GM12865 (cell line): ENCODE results near the gene DRC7.
A peak's percentile ranks its signal among the peaks of the same experiment; 100 is the strongest.

Experiments
- DNase-seq: peaks from one replicate; pipeline ENCODE4 v3.0.0; 2010; ENCODE audit warnings: low read depth
- H3K4me3 ChIP-seq: 2 replicates; pipeline ENCODE4 v1.5.1; 2011; ENCODE audit warnings: mild to moderate bottlenecking, low read depth, low read length, control low read depth
- CTCF ChIP-seq: IDR thresholded peaks from 2 replicates; pipeline ENCODE4 v1.5.1; 2011; ENCODE audit warnings: low read length, control low read depth, low read depth, inconsistent platforms; ENCODE audit not compliant: insufficient read depth; ENCODE audit errors: missing control alignments

Gene DRC7

GRCh38 chr16:57756424-57757325 lies 62.1 kb downstream of the DRC7 start:
- no peak for DNase-seq
- no peak overlapping the region for H3K4me3 ChIP-seq
- TF ChIP-seq CTCF = no peak

- peak; percentile 83 for DNase-seq
- no peak overlapping the region for H3K4me3 ChIP-seq
- TF ChIP-seq CTCF = peak; percentile 94
Observed at GRCh38 chr16:57757326-57757786, 62.8 kb downstream of the DRC7 start.

DNA sequence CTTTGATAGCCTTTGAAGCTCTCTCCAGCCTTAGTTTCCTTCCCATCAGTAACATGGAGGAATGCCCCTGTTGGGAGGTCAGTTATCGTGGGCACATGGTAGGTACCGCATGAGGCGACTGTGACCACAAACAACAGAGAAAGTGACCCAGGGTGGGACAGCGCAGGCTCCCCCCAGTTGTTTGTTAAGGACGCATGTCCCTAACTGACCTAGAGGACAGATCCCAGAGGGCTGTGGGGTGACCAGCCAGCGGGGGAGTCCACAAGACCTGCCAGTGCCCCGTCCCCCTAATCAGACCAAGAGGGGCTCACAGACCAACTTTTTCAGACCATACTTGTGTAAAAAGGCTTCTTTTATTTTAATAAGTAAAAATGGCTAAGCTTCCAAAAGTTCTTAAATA lies 63.3 kb downstream of the DRC7 start:
- no peak overlapping the region for H3K4me3 ChIP-seq
- TF ChIP-seq CTCF = no peak
- no peak for DNase-seq

GRCh38 chr16:57758331-57759117 lies 63.9 kb downstream of the DRC7 start:
- no peak overlapping the region for H3K4me3 ChIP-seq
- TF ChIP-seq CTCF = no peak
- no peak for DNase-seq

DNA sequence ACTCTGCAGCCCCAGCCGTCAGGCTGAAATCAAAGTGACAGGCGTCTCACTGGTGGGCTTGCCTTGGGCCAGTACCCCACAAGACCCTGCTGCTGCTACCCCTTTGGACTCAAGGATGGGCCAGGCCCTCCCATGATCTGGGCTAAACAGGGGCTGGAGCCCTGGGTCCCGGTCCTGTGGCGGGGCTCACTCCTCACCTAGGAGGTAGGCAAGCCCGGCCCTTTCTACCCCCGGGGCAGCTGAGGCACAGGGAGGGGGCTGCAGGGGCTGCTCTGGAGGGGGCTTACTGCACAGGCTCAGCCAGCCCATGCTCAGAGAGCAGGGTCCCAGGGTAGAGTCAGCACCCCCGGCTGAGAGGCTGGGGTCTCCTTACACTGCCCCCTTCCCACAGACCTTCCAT lies 64.5 kb downstream of the DRC7 start:
- TF ChIP-seq CTCF = no peak
- DNase-seq = no peak
- H3K4me3 ChIP-seq = no peak overlapping the region

DNA sequence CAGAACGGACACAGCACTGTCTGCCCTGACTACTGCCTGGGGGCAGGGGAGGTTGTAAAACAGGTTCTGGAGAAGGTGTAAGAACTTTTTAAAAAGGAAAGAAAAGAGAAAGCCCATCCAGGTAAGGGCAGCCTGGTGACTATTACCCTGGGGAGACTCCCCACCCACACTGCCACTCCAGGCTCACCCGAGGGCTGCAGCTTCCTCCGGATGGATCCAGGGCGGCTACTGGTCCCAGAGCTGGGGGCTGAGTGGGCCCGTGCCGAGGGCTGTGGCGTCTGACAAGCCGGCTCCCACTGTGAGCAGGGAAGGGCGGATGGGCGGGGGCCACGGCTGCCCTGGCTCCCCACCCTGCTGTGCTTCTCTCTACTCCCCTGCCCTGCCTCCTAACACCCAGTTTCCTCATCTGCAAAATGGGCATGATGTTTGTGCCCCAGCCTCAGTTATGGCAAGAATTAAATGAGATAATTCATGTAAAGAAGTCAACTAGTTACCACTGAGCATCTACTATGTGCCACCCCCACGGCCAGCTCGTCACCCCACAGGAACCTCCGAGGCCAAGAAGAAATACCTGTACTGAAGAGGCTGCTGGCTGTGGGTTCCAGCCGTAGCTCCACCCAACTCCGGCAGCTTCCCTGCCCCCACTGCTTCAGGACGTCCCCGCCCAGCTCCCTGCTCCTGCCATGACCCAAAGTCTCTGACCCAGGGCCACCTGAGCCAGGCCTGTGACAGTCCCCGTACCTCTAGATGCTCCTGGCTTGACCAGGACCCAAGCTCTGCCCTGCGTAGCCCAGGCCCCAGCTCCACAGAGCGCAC lies 65.1 kb downstream of the DRC7 start:
- H3K4me3 ChIP-seq = no peak overlapping the region
- no peak for DNase-seq
- TF ChIP-seq CTCF = no peak
